Midbrain (tissue), 1 donor: ENCODE data around the gene ATP2A2.
A peak's percentile ranks its signal among the peaks of the same experiment; 100 is the strongest.
"Not testable (repeated sequence)": the region's sequence is repeated elsewhere in the genome, so short reads cannot be mapped to it uniquely, and the experiment has no call there.

Experiments used
- DNase-seq: peaks from one replicate; lab custom pipeline; 2025; lab: John Stamatoyannopoulos, UW

ATP2A2 gene

GRCh38 chr12:110280779-110281548 is at the start of gene ATP2A2:
Gene ATP2A2 (plus strand): TSS chr12:110281247. CDS start chr12:110281790, 543 bp downstream.
- DNase-seq = peak; percentile 89

- DNase-seq = no peak
These were observed 47.7 kb upstream of the ATP2A2 start for GRCh38 chr12:110233212-110233903.

DNA sequence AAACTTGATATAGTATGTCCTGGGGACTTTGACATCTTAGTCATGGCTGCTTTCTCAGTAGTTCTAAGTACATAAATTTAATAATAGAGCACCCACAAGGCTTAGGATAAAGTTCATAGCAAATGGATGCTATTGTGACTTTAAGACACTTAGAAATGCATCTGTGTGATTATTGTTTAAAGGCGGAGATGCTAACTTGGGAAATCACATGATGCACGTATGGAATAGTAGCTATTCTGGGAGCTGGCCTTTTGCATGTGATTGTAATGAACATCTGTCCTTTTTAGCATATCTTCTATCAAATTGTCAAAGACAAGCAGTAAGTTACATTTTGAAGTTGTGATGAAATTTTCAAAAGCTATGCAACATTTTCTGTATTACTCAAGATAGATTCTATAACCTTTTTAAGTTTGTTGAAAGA is 46.7 kb upstream of the ATP2A2 start:
- no peak for DNase-seq

DNA sequence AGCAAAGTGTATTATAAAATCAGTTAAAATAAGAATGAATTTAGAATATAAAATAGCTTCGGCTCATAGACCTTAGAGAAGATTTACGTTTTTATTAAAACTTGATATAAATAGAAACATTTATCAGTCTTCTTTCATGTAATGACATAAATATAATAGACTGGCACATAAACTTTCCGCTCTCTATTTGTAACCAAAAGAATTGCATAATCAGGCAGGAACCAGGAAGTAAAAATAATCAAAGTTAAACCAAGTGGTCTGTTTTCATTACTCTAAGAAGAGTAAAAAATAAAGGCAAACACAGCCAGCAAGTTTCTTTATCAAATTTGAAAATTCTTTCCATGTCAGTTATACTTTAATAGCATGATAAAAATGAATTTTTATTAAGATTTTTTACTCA is 46.3 kb upstream of the ATP2A2 start:
- no peak for DNase-seq

GRCh38 chr12:110235383-110235782 is 45.7 kb upstream of the ATP2A2 start:
- no peak for DNase-seq

DNA sequence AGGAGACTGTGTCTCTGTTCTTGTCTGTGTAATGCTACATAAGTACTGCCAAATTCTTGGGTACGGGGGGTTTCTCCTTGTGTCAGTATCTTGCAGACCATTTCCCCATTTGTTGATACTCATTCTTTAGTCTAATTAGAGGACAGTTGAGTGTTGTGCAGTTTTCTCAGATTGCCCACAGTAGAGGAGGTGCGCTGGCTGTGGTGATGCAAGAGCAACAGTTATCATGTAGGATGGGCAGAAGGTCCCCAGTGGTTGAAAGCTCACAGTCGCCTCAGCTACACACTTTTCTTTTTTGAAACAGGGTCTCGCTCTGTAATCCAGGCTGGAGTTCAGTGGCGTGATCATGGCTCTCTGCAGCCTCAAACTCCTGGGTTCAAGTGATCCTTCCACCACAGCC is 37.8 kb upstream of the ATP2A2 start:
- no peak for DNase-seq

DNA sequence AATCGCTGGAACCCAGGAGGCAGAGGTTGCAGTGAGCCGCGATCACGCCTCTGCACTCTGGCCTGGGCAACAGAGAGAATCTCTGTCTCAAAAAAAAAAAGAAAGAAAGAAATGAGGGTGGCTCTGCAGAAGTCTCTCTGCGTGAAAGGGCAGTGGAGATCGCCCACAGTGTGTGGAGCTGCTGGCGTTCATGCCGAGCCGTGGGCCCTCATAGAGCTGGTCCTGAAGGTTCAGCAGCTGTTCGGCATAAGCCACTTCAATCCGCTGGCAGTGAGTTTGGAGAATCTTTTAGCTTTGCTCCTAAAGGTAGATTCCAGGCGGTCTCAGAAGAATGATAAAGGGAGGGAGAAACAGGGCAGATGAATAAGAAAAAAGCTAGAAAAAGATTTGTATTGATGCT is 36.7 kb upstream of the ATP2A2 start:
- DNase-seq = no peak

DNA sequence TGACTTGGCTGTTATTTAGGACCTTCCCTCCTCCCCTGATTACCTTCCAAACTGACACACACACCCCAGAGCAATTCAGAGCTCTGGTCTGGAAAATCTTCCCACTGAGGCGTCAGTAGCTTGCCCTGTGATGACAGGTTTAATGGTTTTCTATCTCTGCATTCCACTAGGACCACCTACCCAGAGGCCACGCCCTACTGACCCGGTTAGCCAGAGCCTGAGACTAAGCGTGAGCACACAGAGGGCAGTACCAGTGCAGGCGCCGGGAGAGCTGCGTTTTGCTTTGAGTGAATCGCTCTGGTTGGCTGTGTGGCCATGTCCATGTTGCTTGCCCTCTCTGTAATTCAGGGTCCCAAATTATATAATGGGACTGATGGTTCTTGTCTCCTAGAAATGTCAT is 36.2 kb upstream of the ATP2A2 start:
- no peak for DNase-seq

DNA sequence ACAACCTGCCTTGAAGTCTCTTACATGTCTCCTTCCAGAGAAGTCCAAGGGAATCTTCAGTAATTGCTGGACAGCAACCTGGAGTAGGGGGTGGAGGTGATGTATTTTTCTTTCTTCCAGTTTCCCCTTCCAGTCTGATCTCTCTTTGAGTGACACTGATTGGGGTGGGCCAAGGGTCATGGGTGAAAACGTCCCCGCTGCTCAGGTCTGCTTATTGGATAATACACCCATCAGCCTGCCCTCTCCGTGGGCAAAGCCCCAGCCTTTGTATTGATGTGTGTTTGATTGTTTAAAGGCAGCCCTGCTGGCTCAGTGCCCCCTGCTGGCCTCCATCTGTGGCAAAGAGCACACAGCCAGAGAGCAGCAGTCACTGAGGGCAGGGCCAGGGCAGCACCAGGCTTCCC is 35.7 kb upstream of the ATP2A2 start:
- no peak for DNase-seq

- no peak for DNase-seq
These were observed 34.3 kb upstream of the ATP2A2 start for GRCh38 chr12:110246636-110247339.

DNA sequence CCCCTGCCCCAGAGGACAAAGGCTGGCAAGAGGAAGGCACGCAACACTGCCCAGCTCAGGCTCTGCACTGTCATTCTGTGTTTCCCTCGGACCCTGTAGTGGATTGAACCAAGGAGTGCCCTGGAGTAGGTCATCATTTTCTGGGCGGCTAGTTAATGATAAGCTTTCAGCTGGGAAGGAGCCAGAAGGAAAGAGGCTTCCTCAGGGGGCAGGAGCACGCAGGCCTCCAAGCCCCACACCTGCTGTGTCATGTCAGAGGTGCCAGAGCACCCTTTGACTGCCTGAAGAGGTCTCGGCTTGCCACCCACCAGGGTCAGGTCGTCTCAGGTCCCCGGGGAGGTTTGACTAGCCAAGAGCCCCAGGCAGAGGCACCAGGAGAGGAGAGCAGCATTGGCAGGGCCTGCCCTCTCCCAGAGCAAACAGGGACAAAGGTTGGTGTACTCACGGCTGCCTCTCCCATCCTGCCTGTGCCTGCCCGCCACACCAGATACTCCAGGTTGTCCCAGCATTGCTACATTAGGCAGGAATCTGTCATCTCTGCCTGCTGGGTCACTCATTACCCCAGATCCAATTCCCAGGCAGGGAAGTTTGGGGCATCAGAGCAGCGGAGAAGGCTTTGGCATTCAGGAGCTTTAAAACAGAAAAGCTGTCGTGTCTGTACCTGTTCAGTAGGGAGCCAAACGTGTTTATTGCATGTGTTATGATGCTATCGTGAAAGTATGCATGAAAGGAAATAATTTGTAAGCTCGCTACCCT is 33.5 kb upstream of the ATP2A2 start:
- no peak for DNase-seq

DNA sequence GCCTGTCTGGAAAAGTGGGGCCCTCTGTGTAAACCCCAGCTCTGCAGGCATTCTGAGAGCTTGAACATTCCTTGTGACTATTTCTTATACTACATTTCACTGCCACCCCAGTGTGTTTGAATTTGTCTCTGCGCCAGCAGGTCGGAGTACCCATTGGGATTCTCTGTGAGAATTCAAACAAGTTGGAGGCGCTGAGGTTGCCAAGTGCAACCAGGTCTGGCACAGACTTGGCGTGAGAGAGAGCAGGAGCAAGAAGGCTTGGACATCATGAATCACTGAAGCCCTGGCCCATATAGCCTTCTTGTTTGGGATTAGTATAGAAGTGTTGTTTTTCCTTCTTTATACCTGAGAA is 33.0 kb upstream of the ATP2A2 start:
- DNase-seq = no peak

GRCh38 chr12:110249105-110249504 is 31.9 kb upstream of the ATP2A2 start:
- DNase-seq = no peak

DNA sequence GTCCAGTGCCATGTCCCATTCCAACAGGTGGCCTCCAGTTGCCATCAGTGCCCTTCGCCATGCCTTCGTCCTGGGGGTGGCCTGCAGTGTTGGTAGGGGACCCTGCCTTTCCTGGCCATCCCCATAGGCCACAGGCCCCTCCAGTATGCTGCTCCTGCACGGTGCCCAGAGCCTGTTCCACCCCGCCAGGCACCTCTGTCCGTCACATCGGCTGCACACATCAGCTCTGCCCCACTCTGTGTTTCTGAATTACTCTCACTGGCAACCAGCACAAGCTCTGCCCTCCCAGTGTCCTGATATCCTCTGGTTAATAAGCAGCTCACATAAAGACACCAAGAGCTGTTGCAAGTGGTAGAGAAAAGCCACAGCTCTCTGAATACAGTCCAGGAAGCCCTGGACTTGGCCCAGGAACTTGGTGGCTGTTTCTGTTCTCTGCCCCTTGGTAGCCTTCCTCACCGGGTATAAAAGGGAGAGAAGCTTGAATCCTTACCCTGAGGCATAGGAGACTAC is 31.3 kb upstream of the ATP2A2 start:
- DNase-seq = peak; percentile 70

- no peak for DNase-seq
These were observed 29.7 kb upstream of the ATP2A2 start for GRCh38 chr12:110251381-110251780.

- DNase-seq = no peak
These were observed 28.3 kb upstream of the ATP2A2 start for GRCh38 chr12:110252716-110253115.

- no peak for DNase-seq
These were observed 27.9 kb upstream of the ATP2A2 start for GRCh38 chr12:110253176-110253575.

GRCh38 chr12:110254971-110255540 is 26.0 kb upstream of the ATP2A2 start:
- DNase-seq = no peak

DNA sequence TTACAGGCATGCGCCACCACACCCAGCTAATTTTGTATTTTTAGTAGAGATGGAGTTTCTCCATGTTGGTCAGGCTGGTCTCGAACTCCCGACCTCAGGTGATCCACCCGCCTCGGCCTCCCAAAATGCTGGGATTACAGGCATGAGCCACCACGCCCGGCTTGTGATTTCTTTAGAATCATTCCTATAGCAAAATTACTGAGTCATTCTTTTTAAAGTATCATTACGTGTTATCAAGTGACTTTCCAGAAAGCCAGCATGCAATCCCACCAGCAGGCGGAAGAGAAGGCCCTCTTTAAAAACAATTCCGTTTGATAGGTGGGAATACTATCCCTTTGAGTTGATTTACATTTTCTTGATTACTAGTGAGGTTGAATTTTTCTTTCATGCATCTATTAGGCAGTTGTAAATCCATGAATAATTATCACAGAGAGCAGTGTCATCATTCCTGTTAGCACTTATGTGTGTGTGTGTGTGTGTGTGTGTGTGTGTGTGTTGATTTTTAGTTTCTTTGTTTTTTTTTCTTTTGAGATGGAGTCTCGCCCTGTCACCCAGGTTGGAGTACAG is 25.1 kb upstream of the ATP2A2 start:
- DNase-seq = not testable (repeated sequence)

GRCh38 chr12:110256780-110257431 is 24.1 kb upstream of the ATP2A2 start:
- no peak for DNase-seq

DNA sequence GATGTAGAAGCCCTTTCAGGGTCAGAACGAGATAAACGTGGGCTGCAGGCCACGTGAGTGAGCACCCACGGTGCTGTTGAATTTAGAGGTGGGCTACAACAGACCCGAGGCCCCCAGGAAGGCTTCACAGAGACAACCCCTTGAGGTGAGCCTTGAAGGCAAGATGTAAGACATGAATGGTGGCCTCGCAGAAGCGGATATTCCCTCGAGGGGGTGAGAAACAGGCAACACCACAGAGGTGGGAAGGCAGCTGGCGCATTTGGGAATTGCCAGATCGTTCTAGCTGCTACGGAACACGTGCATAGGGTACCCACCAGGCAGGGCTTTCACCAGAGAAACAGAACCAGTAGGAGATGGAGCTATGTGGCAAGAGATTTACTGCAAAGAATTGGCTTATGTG is 22.6 kb upstream of the ATP2A2 start:
- no peak for DNase-seq
